HG02981 (cell line): ENCODE data around the gene RAB3C.
"Not testable (repeated sequence)": the region's sequence is repeated elsewhere in the genome, so short reads cannot be mapped to it uniquely, and the experiment has no call there.

Source experiments
- ATAC-seq: cut with Tn5 transposase; IDR thresholded peaks from one replicate; pipeline ENCODE4 v1.9.1; 2021; ENCODE audit warnings: mild to moderate bottlenecking, moderate library complexity; ENCODE audit not compliant: unreplicated experiment

Gene RAB3C

GRCh38 chr5:58600613-58601012 lies 17.7 kb downstream of the RAB3C start:
- ATAC-seq: not testable (repeated sequence)

- not testable (repeated sequence) for ATAC-seq
These were observed 20.0 kb downstream of the RAB3C start for GRCh38 chr5:58602889-58603288.

- no peak for ATAC-seq
These were observed 23.2 kb downstream of the RAB3C start for GRCh38 chr5:58606064-58606463.

- no peak for ATAC-seq
These were observed 33.1 kb downstream of the RAB3C start for GRCh38 chr5:58615972-58616371.

GRCh38 chr5:58617241-58617640 lies 34.4 kb downstream of the RAB3C start:
- no peak for ATAC-seq

GRCh38 chr5:58620336-58620735 lies 37.5 kb downstream of the RAB3C start:
- no peak for ATAC-seq

GRCh38 chr5:58622936-58623871 lies 40.3 kb downstream of the RAB3C start:
- no peak for ATAC-seq

GRCh38 chr5:58628626-58629025 lies 45.8 kb downstream of the RAB3C start:
- ATAC-seq: no peak

- ATAC-seq: no peak
These were observed 46.6 kb downstream of the RAB3C start for GRCh38 chr5:58629271-58630159.

GRCh38 chr5:58631895-58632294 lies 49.0 kb downstream of the RAB3C start:
- no peak for ATAC-seq

GRCh38 chr5:58635416-58635815 lies 52.5 kb downstream of the RAB3C start:
- no peak for ATAC-seq

- no peak for ATAC-seq
These were observed 57.1 kb downstream of the RAB3C start for GRCh38 chr5:58640011-58640410.

- ATAC-seq: no peak
These were observed 58.7 kb downstream of the RAB3C start for GRCh38 chr5:58641533-58641932.

GRCh38 chr5:58648846-58649245 lies 66.0 kb downstream of the RAB3C start:
- no peak for ATAC-seq

- ATAC-seq: no peak
These were observed 66.8 kb downstream of the RAB3C start for GRCh38 chr5:58649716-58650115.

GRCh38 chr5:58653521-58653920 lies 70.6 kb downstream of the RAB3C start:
- ATAC-seq: no peak

GRCh38 chr5:58666141-58666540 lies 83.3 kb downstream of the RAB3C start:
- no peak for ATAC-seq

GRCh38 chr5:58666598-58667581 lies 84.0 kb downstream of the RAB3C start:
- ATAC-seq: no peak

GRCh38 chr5:58670582-58670981 lies 87.7 kb downstream of the RAB3C start:
- ATAC-seq: no peak

- no peak for ATAC-seq
These were observed 88.3 kb downstream of the RAB3C start for GRCh38 chr5:58671155-58671554.
